HL-60 (cell line): ENCODE data around the gene CSMD2.

Source experiments
- GABPA ChIP-seq: IDR thresholded peaks from 2 replicates; pipeline ENCODE4 v1.6.1; 2012; ENCODE audit warnings: low read depth
- TF ChIP-seq, protein P1 (sequence below): IDR thresholded peaks from 2 replicates; pipeline ENCODE4 v1.6.1; 2012; ENCODE audit warnings: low read depth; ENCODE audit not compliant: insufficient replicate concordance
- TF ChIP-seq, protein P2 (sequence below): IDR thresholded peaks from one replicate; pipeline ENCODE4 v1.5.1; 2011; ENCODE audit warnings: low read length, control low read depth, inconsistent platforms; ENCODE audit not compliant: insufficient read depth

DNA sequence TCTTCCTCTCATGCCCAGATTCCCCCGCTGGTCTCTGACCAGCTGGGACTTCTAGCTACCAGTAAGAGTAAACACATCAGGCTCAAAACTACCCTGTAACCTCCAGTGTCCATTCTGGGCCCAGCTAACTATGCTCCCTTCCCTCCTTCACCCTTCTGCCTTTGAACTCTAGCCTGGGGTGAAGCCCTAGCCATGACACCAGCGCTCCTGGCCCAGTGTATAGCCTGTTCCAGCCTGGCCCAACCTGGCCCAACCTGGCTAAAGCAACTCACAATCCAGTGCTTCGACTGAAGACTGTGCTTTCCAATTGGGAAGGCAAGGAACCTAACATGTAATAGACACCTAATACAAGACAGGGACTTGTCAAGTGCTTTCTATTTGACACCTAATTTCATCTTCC is 27.6 kb downstream of the CSMD2 start:
- TF ChIP-seq GABPA = no peak
- TF ChIP-seq, protein P1, sequence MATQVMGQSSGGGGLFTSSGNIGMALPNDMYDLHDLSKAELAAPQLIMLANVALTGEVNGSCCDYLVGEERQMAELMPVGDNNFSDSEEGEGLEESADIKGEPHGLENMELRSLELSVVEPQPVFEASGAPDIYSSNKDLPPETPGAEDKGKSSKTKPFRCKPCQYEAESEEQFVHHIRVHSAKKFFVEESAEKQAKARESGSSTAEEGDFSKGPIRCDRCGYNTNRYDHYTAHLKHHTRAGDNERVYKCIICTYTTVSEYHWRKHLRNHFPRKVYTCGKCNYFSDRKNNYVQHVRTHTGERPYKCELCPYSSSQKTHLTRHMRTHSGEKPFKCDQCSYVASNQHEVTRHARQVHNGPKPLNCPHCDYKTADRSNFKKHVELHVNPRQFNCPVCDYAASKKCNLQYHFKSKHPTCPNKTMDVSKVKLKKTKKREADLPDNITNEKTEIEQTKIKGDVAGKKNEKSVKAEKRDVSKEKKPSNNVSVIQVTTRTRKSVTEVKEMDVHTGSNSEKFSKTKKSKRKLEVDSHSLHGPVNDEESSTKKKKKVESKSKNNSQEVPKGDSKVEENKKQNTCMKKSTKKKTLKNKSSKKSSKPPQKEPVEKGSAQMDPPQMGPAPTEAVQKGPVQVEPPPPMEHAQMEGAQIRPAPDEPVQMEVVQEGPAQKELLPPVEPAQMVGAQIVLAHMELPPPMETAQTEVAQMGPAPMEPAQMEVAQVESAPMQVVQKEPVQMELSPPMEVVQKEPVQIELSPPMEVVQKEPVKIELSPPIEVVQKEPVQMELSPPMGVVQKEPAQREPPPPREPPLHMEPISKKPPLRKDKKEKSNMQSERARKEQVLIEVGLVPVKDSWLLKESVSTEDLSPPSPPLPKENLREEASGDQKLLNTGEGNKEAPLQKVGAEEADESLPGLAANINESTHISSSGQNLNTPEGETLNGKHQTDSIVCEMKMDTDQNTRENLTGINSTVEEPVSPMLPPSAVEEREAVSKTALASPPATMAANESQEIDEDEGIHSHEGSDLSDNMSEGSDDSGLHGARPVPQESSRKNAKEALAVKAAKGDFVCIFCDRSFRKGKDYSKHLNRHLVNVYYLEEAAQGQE = no peak
- TF ChIP-seq, protein P2, sequence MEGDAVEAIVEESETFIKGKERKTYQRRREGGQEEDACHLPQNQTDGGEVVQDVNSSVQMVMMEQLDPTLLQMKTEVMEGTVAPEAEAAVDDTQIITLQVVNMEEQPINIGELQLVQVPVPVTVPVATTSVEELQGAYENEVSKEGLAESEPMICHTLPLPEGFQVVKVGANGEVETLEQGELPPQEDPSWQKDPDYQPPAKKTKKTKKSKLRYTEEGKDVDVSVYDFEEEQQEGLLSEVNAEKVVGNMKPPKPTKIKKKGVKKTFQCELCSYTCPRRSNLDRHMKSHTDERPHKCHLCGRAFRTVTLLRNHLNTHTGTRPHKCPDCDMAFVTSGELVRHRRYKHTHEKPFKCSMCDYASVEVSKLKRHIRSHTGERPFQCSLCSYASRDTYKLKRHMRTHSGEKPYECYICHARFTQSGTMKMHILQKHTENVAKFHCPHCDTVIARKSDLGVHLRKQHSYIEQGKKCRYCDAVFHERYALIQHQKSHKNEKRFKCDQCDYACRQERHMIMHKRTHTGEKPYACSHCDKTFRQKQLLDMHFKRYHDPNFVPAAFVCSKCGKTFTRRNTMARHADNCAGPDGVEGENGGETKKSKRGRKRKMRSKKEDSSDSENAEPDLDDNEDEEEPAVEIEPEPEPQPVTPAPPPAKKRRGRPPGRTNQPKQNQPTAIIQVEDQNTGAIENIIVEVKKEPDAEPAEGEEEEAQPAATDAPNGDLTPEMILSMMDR = no peak
